ENCODE results near the gene STUM.

The STUM gene

GRCh38 chr1:226577401-226578180 is 29.0 kb downstream of the STUM start:
- Histone ChIP-seq H3K9me3 (ENCODE audit: control insufficient read depth, insufficient read depth, low read length) (no peaks in the 10 kb centered on the region), H3K9ac (ENCODE audit: low read depth, low read length) (peak overlapping the region; percentile 0), H3K36me3 (ENCODE audit: control insufficient read depth, insufficient read depth, low read length) (peaks cover 2% of the 10 kb centered on the region), H3K4me1 (ENCODE audit: control insufficient read depth, insufficient read depth, low read length) (no peaks in the 10 kb centered on the region), H3K4me3 (ENCODE audit: low read depth, low read length) (no peak overlapping the region), H3K27me3 (ENCODE audit: control insufficient read depth, insufficient read depth, low read length) (no peaks in the 10 kb centered on the region)

- no peak overlapping the region for H3K9ac ChIP-seq (ENCODE audit: low read depth, low read length)
- no peaks in the 10 kb centered on the region for H3K9me3 ChIP-seq (ENCODE audit: control insufficient read depth, insufficient read depth, low read length)
- no peaks in the 10 kb centered on the region for H3K4me1 ChIP-seq (ENCODE audit: control insufficient read depth, insufficient read depth, low read length)
- no peaks in the 10 kb centered on the region for H3K27me3 ChIP-seq (ENCODE audit: control insufficient read depth, insufficient read depth, low read length)
- no peak overlapping the region for H3K4me3 ChIP-seq (ENCODE audit: low read depth, low read length)
- H3K36me3 ChIP-seq (ENCODE audit: control insufficient read depth, insufficient read depth, low read length) = peaks cover 2% of the 10 kb centered on the region
Observed at GRCh38 chr1:226578946-226579578, 30.5 kb downstream of the STUM start.

GRCh38 chr1:226579781-226580323 is 31.3 kb downstream of the STUM start:
- Histone ChIP-seq H3K4me1 (ENCODE audit: control insufficient read depth, insufficient read depth, low read length) (no peaks in the 10 kb centered on the region), H3K4me3 (ENCODE audit: low read depth, low read length) (no peak overlapping the region), H3K9ac (ENCODE audit: low read depth, low read length) (no peak overlapping the region), H3K27me3 (ENCODE audit: control insufficient read depth, insufficient read depth, low read length) (no peaks in the 10 kb centered on the region), H3K36me3 (ENCODE audit: control insufficient read depth, insufficient read depth, low read length) (peaks cover 2% of the 10 kb centered on the region), H3K9me3 (ENCODE audit: control insufficient read depth, insufficient read depth, low read length) (no peaks in the 10 kb centered on the region)

- H3K27me3 ChIP-seq (ENCODE audit: control insufficient read depth, insufficient read depth, low read length) = no peaks in the 10 kb centered on the region
- H3K4me1 ChIP-seq (ENCODE audit: control insufficient read depth, insufficient read depth, low read length) = no peaks in the 10 kb centered on the region
- H3K36me3 ChIP-seq (ENCODE audit: control insufficient read depth, insufficient read depth, low read length) = no peaks in the 10 kb centered on the region
- no peak overlapping the region for H3K4me3 ChIP-seq (ENCODE audit: low read depth, low read length)
- no peak overlapping the region for H3K9ac ChIP-seq (ENCODE audit: low read depth, low read length)
- H3K9me3 ChIP-seq (ENCODE audit: control insufficient read depth, insufficient read depth, low read length) = no peaks in the 10 kb centered on the region
Observed at GRCh38 chr1:226580625-226581270, 32.2 kb downstream of the STUM start.

- Histone ChIP-seq H3K9ac (ENCODE audit: low read depth, low read length) (no peak overlapping the region), H3K36me3 (ENCODE audit: control insufficient read depth, insufficient read depth, low read length) (no peaks in the 10 kb centered on the region), H3K9me3 (ENCODE audit: control insufficient read depth, insufficient read depth, low read length) (no peaks in the 10 kb centered on the region), H3K4me3 (ENCODE audit: low read depth, low read length) (no peak overlapping the region), H3K27me3 (ENCODE audit: control insufficient read depth, insufficient read depth, low read length) (no peaks in the 10 kb centered on the region), H3K4me1 (ENCODE audit: control insufficient read depth, insufficient read depth, low read length) (no peaks in the 10 kb centered on the region)
Observed at GRCh38 chr1:226581650-226582330, 33.2 kb downstream of the STUM start.

GRCh38 chr1:226582966-226583365 is 34.4 kb downstream of the STUM start:
- Histone ChIP-seq H3K9ac (ENCODE audit: low read depth, low read length) (no peak overlapping the region), H3K27me3 (ENCODE audit: control insufficient read depth, insufficient read depth, low read length) (no peaks in the 10 kb centered on the region), H3K36me3 (ENCODE audit: control insufficient read depth, insufficient read depth, low read length) (no peaks in the 10 kb centered on the region), H3K4me1 (ENCODE audit: control insufficient read depth, insufficient read depth, low read length) (no peaks in the 10 kb centered on the region), H3K4me3 (ENCODE audit: low read depth, low read length) (no peak overlapping the region), H3K9me3 (ENCODE audit: control insufficient read depth, insufficient read depth, low read length) (no peaks in the 10 kb centered on the region)

GRCh38 chr1:226584164-226584563 is 35.6 kb downstream of the STUM start:
- no peaks in the 10 kb centered on the region for H3K27me3 ChIP-seq (ENCODE audit: control insufficient read depth, insufficient read depth, low read length)

GRCh38 chr1:226586116-226586515 is 37.6 kb downstream of the STUM start:
- Histone ChIP-seq H3K4me3 (ENCODE audit: low read depth, low read length) (no peak overlapping the region), H3K36me3 (ENCODE audit: control insufficient read depth, insufficient read depth, low read length) (no peaks in the 10 kb centered on the region), H3K9me3 (ENCODE audit: control insufficient read depth, insufficient read depth, low read length) (no peaks in the 10 kb centered on the region), H3K27me3 (ENCODE audit: control insufficient read depth, insufficient read depth, low read length) (no peaks in the 10 kb centered on the region), H3K9ac (ENCODE audit: low read depth, low read length) (no peak overlapping the region), H3K4me1 (ENCODE audit: control insufficient read depth, insufficient read depth, low read length) (no peaks in the 10 kb centered on the region)

More at GRCh38 chr1:226584164-226584563, 35.6 kb downstream of the STUM start:
- no peaks in the 10 kb centered on the region for H3K4me1 ChIP-seq (ENCODE audit: control insufficient read depth, insufficient read depth, low read length)
- no peaks in the 10 kb centered on the region for H3K36me3 ChIP-seq (ENCODE audit: control insufficient read depth, insufficient read depth, low read length)
- H3K4me3 ChIP-seq (ENCODE audit: low read depth, low read length) = no peak overlapping the region
- H3K9ac ChIP-seq (ENCODE audit: low read depth, low read length) = no peak overlapping the region
- H3K9me3 ChIP-seq (ENCODE audit: control insufficient read depth, insufficient read depth, low read length) = no peaks in the 10 kb centered on the region

GRCh38 chr1:226586650-226587422 is 38.3 kb downstream of the STUM start:
- H3K36me3 ChIP-seq (ENCODE audit: control insufficient read depth, insufficient read depth, low read length) = no peaks in the 10 kb centered on the region
- no peaks in the 10 kb centered on the region for H3K27me3 ChIP-seq (ENCODE audit: control insufficient read depth, insufficient read depth, low read length)
- H3K9me3 ChIP-seq (ENCODE audit: control insufficient read depth, insufficient read depth, low read length) = no peaks in the 10 kb centered on the region
- H3K9ac ChIP-seq (ENCODE audit: low read depth, low read length) = no peak overlapping the region
- H3K4me1 ChIP-seq (ENCODE audit: control insufficient read depth, insufficient read depth, low read length) = no peaks in the 10 kb centered on the region
- H3K4me3 ChIP-seq (ENCODE audit: low read depth, low read length) = no peak overlapping the region

- Histone ChIP-seq H3K9ac (ENCODE audit: low read depth, low read length) (no peak overlapping the region), H3K27me3 (ENCODE audit: control insufficient read depth, insufficient read depth, low read length) (no peaks in the 10 kb centered on the region), H3K4me1 (ENCODE audit: control insufficient read depth, insufficient read depth, low read length) (no peaks in the 10 kb centered on the region), H3K4me3 (ENCODE audit: low read depth, low read length) (no peak overlapping the region), H3K9me3 (ENCODE audit: control insufficient read depth, insufficient read depth, low read length) (no peaks in the 10 kb centered on the region), H3K36me3 (ENCODE audit: control insufficient read depth, insufficient read depth, low read length) (no peaks in the 10 kb centered on the region)
Observed at GRCh38 chr1:226588484-226588883, 39.9 kb downstream of the STUM start.

Data from iPS-15b (cell line).